H1 (cell line): ENCODE results near the gene TTBK1. TPM values are rescaled to one million over a fixed set of nuclear protein-coding genes. Genes with fewer than 3 reads are reported as not detected.

Experiments used
- CTCF ChIA-PET: fragments of 300-600 bp; sonication (Branson Sonifier 250); formaldehyde crosslinking; loops from one replicate; lab custom pipeline; 2021; ENCODE audit not compliant: partially characterized antibody; lab: Charles Lee
- POLR2A ChIA-PET: fragments of 300-600 bp; sonication (Branson Sonifier 250); formaldehyde crosslinking; loops from one replicate; lab custom pipeline; 2021; ENCODE audit warnings: inconsistent platforms; ENCODE audit not compliant: partially characterized antibody; lab: Charles Lee
- DNase-seq, 2 experiments: peaks; one replicate each; pipeline versions ENCODE4 v3.0.0 to v3.0.0-alpha.2; 2010 to 2022; ENCODE audit warnings: low spot score in 2 of 2, low read depth in 1 of 2, mixed read lengths in 1 of 2
- FAIRE-seq: peaks from 2 replicates; lab custom pipeline; 2011; peaks lifted over from hg19 to GRCh38; lab: Jason Lieb, UNC
- H2AFZ ChIP-seq: 2 replicates; pipeline ENCODE4 v1.8.1; 2012; ENCODE audit warnings: low read length, inconsistent platforms
- H2AK5ac ChIP-seq: 2 replicates; pipeline ENCODE4 v1.6.1; 2013; ENCODE audit warnings: low read depth, low read length
- H2BK120ac ChIP-seq: replicated peaks from 2 replicates; pipeline ENCODE3; 2013; ENCODE audit warnings: low read depth, low read length, inconsistent platforms
- H2BK12ac ChIP-seq: 2 replicates; pipeline ENCODE4 v1.6.1; 2013; ENCODE audit warnings: low read depth, low read length
- H2BK15ac ChIP-seq: 2 replicates; pipeline ENCODE4 v1.6.1; 2013; ENCODE audit warnings: low read length
- H2BK20ac ChIP-seq: 2 replicates; pipeline ENCODE4 v1.6.1; 2013; ENCODE audit warnings: low read length
- H2BK5ac ChIP-seq: 2 replicates; pipeline ENCODE4 v1.6.1; 2013; ENCODE audit warnings: low read depth, low read length
- H3K14ac ChIP-seq: 2 replicates; pipeline ENCODE4 v1.6.1; 2013; ENCODE audit warnings: inconsistent platforms; ENCODE audit not compliant: insufficient read length
- H3K18ac ChIP-seq: 2 replicates; pipeline ENCODE4 v1.6.1; 2013; ENCODE audit warnings: low read length; ENCODE audit errors: extremely low read depth
- H3K23ac ChIP-seq: 2 replicates; pipeline ENCODE4 v1.6.1; 2013; ENCODE audit warnings: inconsistent platforms; ENCODE audit not compliant: insufficient read length
- H3K23me2 ChIP-seq: 2 replicates; pipeline ENCODE4 v1.6.1; 2013; ENCODE audit warnings: low read depth, low read length
- H3K27ac ChIP-seq: 2 replicates; pipeline ENCODE4 v1.6.1; 2011; ENCODE audit warnings: low read depth, low read length, inconsistent platforms
- H3K27me3 ChIP-seq, 4 experiments: replicated peaks in 1 of 4; 1 replicate in 1 of 4; 2 replicates in 3 of 4; pipeline versions ENCODE4 v1.6.1 to v1.8.1; 2011 to 2013; ENCODE audit warnings: low read length in 3 of 4, mild to moderate bottlenecking in 3 of 4, inconsistent platforms in 2 of 4, mixed read lengths in 2 of 4, moderate library complexity in 1 of 4; ENCODE audit not compliant: control insufficient read depth in 3 of 4, insufficient read depth in 3 of 4; ENCODE audit errors: extremely low read depth in 1 of 4
- H3K36me3 ChIP-seq, 4 experiments: 2 replicates each; pipeline versions ENCODE4 v1.6.1 to v1.8.1; 2011 to 2013; ENCODE audit warnings: mild to moderate bottlenecking in 4 of 4, low read length in 3 of 4, moderate library complexity in 2 of 4, control low read depth in 1 of 4, inconsistent platforms in 1 of 4; ENCODE audit not compliant: insufficient read depth in 4 of 4, control insufficient read depth in 2 of 4
- H3K4ac ChIP-seq: replicated peaks from 2 replicates; pipeline ENCODE3; 2013; ENCODE audit warnings: low read length, low read depth, mixed read lengths, inconsistent platforms; ENCODE audit not compliant: insufficient read length
- H3K4me1 ChIP-seq, 4 experiments: replicated peaks in 1 of 4; 1 replicate in 1 of 4; 2 replicates in 3 of 4; pipeline versions ENCODE4 v1.6.1 to v1.8.1; 2011 to 2013; ENCODE audit warnings: low read length in 3 of 4, inconsistent platforms in 2 of 4, mixed read lengths in 1 of 4; ENCODE audit not compliant: insufficient read depth in 4 of 4, control insufficient read depth in 3 of 4
- H3K4me2 ChIP-seq, 2 experiments: 2 replicates each; pipeline versions ENCODE4 v1.6.1 to v1.8.1; 2011 to 2013; ENCODE audit warnings: low read depth in 2 of 2, low read length in 2 of 2, control low read depth in 1 of 2, inconsistent platforms in 1 of 2, mild to moderate bottlenecking in 1 of 2; ENCODE audit not compliant: insufficient read depth in 1 of 2
- H3K4me3 ChIP-seq, 4 experiments: fragments of 200-600, 300-600 bp in 1 of 4; sonication (generic), shearing (Covaris generic), sonication (Bioruptor Twin) in 1 of 4; 2 replicates each; pipeline versions ENCODE4 v1.5.1 to v1.8.1; 2011 to 2016; ENCODE audit warnings: low read length in 4 of 4, low read depth in 3 of 4, control low read depth in 2 of 4, inconsistent platforms in 2 of 4, mild to moderate bottlenecking in 2 of 4, mixed read lengths in 1 of 4, moderate library complexity in 1 of 4; ENCODE audit not compliant: insufficient read depth in 2 of 4; ENCODE audit errors: extremely low read depth in 1 of 4
- H3K56ac ChIP-seq: replicated peaks from 2 replicates; pipeline ENCODE3; 2013; ENCODE audit warnings: low read depth, mild to moderate bottlenecking, mixed read lengths, low read length, inconsistent platforms; ENCODE audit not compliant: insufficient read length
- H3K79me1 ChIP-seq: 2 replicates; pipeline ENCODE4 v1.6.1; 2013; ENCODE audit warnings: low read depth, low read length, control low read depth
- H3K79me2 ChIP-seq, 2 experiments: 2 replicates each; pipeline versions ENCODE4 v1.6.1 to v1.8.1; 2012 to 2013; ENCODE audit warnings: low read length in 2 of 2, mild to moderate bottlenecking in 2 of 2, inconsistent platforms in 1 of 2; ENCODE audit not compliant: insufficient read depth in 2 of 2, control insufficient read depth in 1 of 2
- H3K9ac ChIP-seq, 4 experiments: replicated peaks in 1 of 4; 1 replicate in 1 of 4; 2 replicates in 3 of 4; pipeline versions ENCODE4 v1.6.1 to v1.8.1; 2011 to 2013; ENCODE audit warnings: low read depth in 3 of 4, low read length in 3 of 4, control low read depth in 2 of 4, mild to moderate bottlenecking in 2 of 4, moderate library complexity in 2 of 4, inconsistent platforms in 1 of 4; ENCODE audit errors: extremely low read depth in 1 of 4
- H3K9me3 ChIP-seq, 2 experiments: 2 replicates each; pipeline versions ENCODE4 v1.6.1 to v1.8.1; 2012 to 2013; ENCODE audit warnings: mild to moderate bottlenecking in 2 of 2, moderate library complexity in 2 of 2, control low read depth in 1 of 2, inconsistent platforms in 1 of 2, low read depth in 1 of 2, low read length in 1 of 2, mixed read lengths in 1 of 2; ENCODE audit not compliant: insufficient read depth in 2 of 2
- H4K20me1 ChIP-seq, 2 experiments: replicated peaks in 1 of 2; 2 replicates each; pipeline versions ENCODE3 to v1.8.1; 2011 to 2013; ENCODE audit warnings: inconsistent platforms in 2 of 2, low read length in 2 of 2, mild to moderate bottlenecking in 1 of 2; ENCODE audit not compliant: insufficient read depth in 2 of 2, control insufficient read depth in 1 of 2
- H4K5ac ChIP-seq: 2 replicates; pipeline ENCODE4 v1.6.1; 2013; ENCODE audit warnings: low read length, low read depth, mixed read lengths, inconsistent platforms; ENCODE audit not compliant: insufficient read length
- H4K8ac ChIP-seq: 2 replicates; pipeline ENCODE4 v1.8.0; 2013; ENCODE audit warnings: mild to moderate bottlenecking, moderate library complexity, low read length, inconsistent platforms; ENCODE audit not compliant: insufficient read depth; ENCODE audit errors: extremely low read depth
- H4K91ac ChIP-seq: replicated peaks from 2 replicates; pipeline ENCODE3; 2013; ENCODE audit warnings: low read length, mixed read lengths, inconsistent platforms; ENCODE audit not compliant: insufficient read length
- CBX5 ChIP-seq: fragments of 300-800, 300-1000 bp; sonication (generic); IDR thresholded peaks from 2 replicates; pipeline ENCODE4 v1.7.1; 2016; ENCODE audit warnings: antibody characterized with exemption, low read length, low read depth
- EGR1 ChIP-seq: IDR thresholded peaks from 2 replicates; pipeline ENCODE4 v1.6.1; 2011; ENCODE audit warnings: low read depth, low read length, borderline replicate concordance
- HDAC2 ChIP-seq, 2 experiments: fragments of 300-600 bp in 1 of 2; sonication (generic) in 1 of 2; IDR thresholded peaks; 2 replicates each; pipeline ENCODE4 v1.6.1; 2011 to 2012; ENCODE audit warnings: low read depth in 2 of 2, low read length in 2 of 2, mild to moderate bottlenecking in 2 of 2, moderate library complexity in 2 of 2, borderline replicate concordance in 1 of 2, inconsistent platforms in 1 of 2
- KDM4A ChIP-seq: IDR thresholded peaks from one replicate; pipeline ENCODE4 v1.7.1; 2012; ENCODE audit warnings: low read depth, mild to moderate bottlenecking, moderate library complexity, low read length, inconsistent platforms; ENCODE audit not compliant: severe bottlenecking
- NANOG ChIP-seq: IDR thresholded peaks from 2 replicates; pipeline ENCODE4 v1.6.1; 2011; ENCODE audit warnings: low read length, low read depth, mild to moderate bottlenecking, inconsistent platforms; ENCODE audit not compliant: insufficient read depth, poor library complexity, severe bottlenecking
- SAP30 ChIP-seq: fragments of 300-600 bp; sonication (generic); IDR thresholded peaks from 2 replicates; pipeline ENCODE4 v1.7.1; 2012; ENCODE audit warnings: low read length, moderate library complexity, mild to moderate bottlenecking, inconsistent platforms; ENCODE audit not compliant: insufficient read depth, insufficient replicate concordance
- SRF ChIP-seq: IDR thresholded peaks from 2 replicates; pipeline ENCODE4 v1.6.1; 2011; ENCODE audit warnings: mild to moderate bottlenecking, low read depth, low read length, moderate library complexity
- TCF12 ChIP-seq: IDR thresholded peaks from 2 replicates; pipeline ENCODE4 v1.6.1; 2011; ENCODE audit warnings: low read depth, mild to moderate bottlenecking, low read length
- WGBS, 2 experiments: shearing (Covaris generic) in 1 of 2; methylation state at CpG; one replicate each; pipeline versions ENCODE4 v1.1.6 to v1.1.7; 2013 to 2015; ENCODE audit warnings: low lambda C conversion rate in 2 of 2, mixed read lengths in 2 of 2, inconsistent platforms in 1 of 2, low coverage in 1 of 2, missing lambda C conversion rate in 1 of 2; ENCODE audit not compliant: insufficient replicate concordance in 2 of 2, insufficient coverage in 1 of 2, insufficient read length in 1 of 2; ENCODE audit errors: extremely low coverage in 1 of 2, missing lambda C conversion rate in 1 of 2; 5-methylcytosine and 5-hydroxymethylcytosine counted together
- polyA plus RNA-seq, 7 experiments: library from polyadenylated mRNA; depleted of rRNA in 3 of 7; stranded (reverse) in 5 of 7; unstranded in 2 of 7; fragments of >200 nt in 5 of 7; fragments of 200-250 nt in 2 of 7; gene quantifications; 1 replicate in 5 of 7; 2 replicates in 1 of 7; 4 replicates in 1 of 7; pipeline versions ENCODE4 v1.2.1 to v1.2.3, GENCODE V29; 2011 to 2013; ENCODE audit warnings: missing spikeins in 2 of 7, mixed read lengths in 2 of 7
- total RNA-seq: library from RNA; stranded (reverse); fragmentation: NEBNext Ultra II Directional; extraction: Animal tissue kit (Norgen Biotek cat#: 25700); gene quantifications from 2 replicates; pipeline ENCODE4 v1.2.1, GENCODE V29; 2021

The TTBK1 gene
- total and polyA plus RNA-seq, 2 of the 8 experiments (the other 6 are each of a cell fraction or from before 2014, with no cell fraction given) = 0.53 to 1.6 TPM

DNA sequence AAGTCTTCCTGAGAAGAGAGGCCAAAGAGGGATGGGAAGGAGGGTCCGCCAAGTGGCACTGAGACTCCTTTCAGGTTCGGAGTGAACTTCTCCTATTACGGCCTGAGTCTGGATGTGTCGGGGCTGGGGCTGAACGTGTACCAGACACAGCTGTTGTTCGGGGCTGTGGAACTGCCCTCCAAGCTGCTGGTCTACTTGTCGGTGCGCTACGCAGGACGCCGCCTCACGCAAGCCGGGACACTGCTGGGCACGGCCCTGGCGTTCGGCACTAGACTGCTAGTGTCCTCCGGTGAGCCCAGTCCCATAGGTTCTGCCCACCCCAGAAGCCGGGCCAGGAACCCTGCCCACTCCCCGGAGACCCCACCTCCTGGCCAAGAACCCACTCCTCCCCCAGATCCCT, 58.8 kb downstream of the TTBK1 start:
- no peak overlapping the region for H2AFZ ChIP-seq
- H3K27me3 ChIP-seq = no peaks in the 10 kb centered on the region; a peak in 1 of 7 replicates
- no peak overlapping the region for H2BK120ac ChIP-seq
- 0 out of 2 replicates have a peak overlapping the region, but pooled peaks have one; percentile 1 for H2AK5ac ChIP-seq
- POLR2A ChIA-PET = interaction anchor here (0.6 to 1.2 kb wide), 3 partner anchors 79 to 416 kb away, joined by 3 to 4 read pairs (median 3); no protein-coding TSS in a partner anchor
- H3K9ac ChIP-seq = no peak overlapping the region
- no peak overlapping the region for H4K5ac ChIP-seq
- no peak overlapping the region for H3K23ac ChIP-seq
- TF ChIP-seq TCF12 (no peak), KDM4A (no peak), NANOG (no peak), SAP30 (no peak), SRF (no peak), EGR1 (no peak), CBX5 (no peak), HDAC2 (IDR thresholded peaks at IDR 0.05; ENCODE audit: borderline replicate concordance in 1 of 2, low read depth in 2 of 2, low read length in 2 of 2) (no peak)
- H2BK12ac ChIP-seq = no peak overlapping the region
- H3K4me1 ChIP-seq = peaks cover 0 to 4% (median 0%) of the 10 kb centered on the region in 4 experiments; a peak in 2 of 7 replicates
- H2BK5ac ChIP-seq = no peak overlapping the region
- CTCF ChIA-PET = interaction anchor here (1.0 to 1.6 kb wide), 3 partner anchors 10 to 33 kb away, joined by 3 to 5 read pairs (median 3); no protein-coding TSS in a partner anchor
- no peak overlapping the region for H2BK20ac ChIP-seq
- no peak overlapping the region for H3K27ac ChIP-seq
- no peak overlapping the region for H3K4ac ChIP-seq
- H3K4me3 ChIP-seq = no peak overlapping the region
- no peak overlapping the region for H3K18ac ChIP-seq
- H3K56ac ChIP-seq = no peak overlapping the region
- H3K14ac ChIP-seq = no peak overlapping the region
- H3K23me2 ChIP-seq = no peaks in the 10 kb centered on the region
- H4K8ac ChIP-seq = no peak overlapping the region
- no peak for FAIRE-seq
- no peak overlapping the region for H2BK15ac ChIP-seq
- H4K20me1 ChIP-seq = no peaks in the 10 kb centered on the region
- peaks cover 0 to 5% (median 3%) of the 10 kb centered on the region in 4 experiments; a peak in 2 of 8 replicates for H3K36me3 ChIP-seq
- no peak overlapping the region for H3K4me2 ChIP-seq
- H4K91ac ChIP-seq = no peak overlapping the region
- no peaks in the 10 kb centered on the region for H3K79me1 ChIP-seq
- no peaks in the 10 kb centered on the region for H3K9me3 ChIP-seq
- no peak for DNase-seq
- 88% methylated on average over 18 of the region's 19 CpGs; no CpG with 5 or more reads in 1 of the 2 experiments for WGBS, 2 experiments
- H3K79me2 ChIP-seq = no peaks in the 10 kb centered on the region
